T-helper 1 cell (primary cell): Measurements from ENCODE around the gene PACSIN1.
"Not testable (repeated sequence)": the region's sequence is repeated elsewhere in the genome, so short reads cannot be mapped to it uniquely, and the experiment has no call there.

Source experiments
- DNase-seq, 5 donors: peaks; one replicate each; pipeline ENCODE4 v3.0.0-alpha.2; 2012 to 2020

The PACSIN1 gene

DNA sequence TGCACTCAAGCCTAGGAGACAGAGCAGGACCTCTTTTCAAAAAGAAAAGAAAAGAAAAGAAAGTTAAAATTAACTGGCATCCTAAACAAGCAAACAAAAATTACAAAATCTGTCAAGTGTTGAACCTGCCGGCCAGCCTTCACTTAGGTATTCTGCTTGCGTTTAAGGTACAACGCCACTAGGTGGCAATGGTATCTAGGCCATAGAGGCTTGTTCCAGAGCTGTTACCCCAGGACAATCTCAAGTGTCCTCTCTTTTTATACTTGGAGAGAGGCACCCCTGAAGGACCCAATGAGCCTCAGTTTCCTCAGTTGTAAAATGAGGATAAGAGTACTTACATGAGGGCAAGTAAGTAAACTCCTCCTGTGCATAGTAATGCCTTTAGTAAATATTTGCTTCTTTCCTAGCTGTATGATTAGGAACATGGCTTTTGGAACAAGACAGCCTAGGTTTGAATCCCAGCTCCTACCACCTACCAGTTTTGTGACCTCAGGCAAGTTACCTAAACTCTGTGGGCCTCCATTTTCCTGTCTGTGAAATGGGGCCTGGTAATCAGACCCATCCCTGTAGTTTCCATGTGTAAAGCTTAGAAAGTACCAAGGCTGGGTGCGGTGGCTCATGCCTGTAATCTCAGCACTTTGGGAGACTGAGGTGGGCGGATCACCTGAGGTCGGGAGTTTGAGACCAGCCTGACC lies 5.8 kb upstream of the PACSIN1 start:
- peak in 4 of 5 donors; percentile 23 to 52 (median 38) for DNase-seq

- no peak for DNase-seq
Observed at GRCh38 chr6:34460796-34461507, 4.9 kb upstream of the PACSIN1 start.

- DNase-seq, result no peak
Observed at GRCh38 chr6:34462010-34462409, 3.9 kb upstream of the PACSIN1 start.

- DNase-seq, result no peak
Observed at GRCh38 chr6:34462551-34462971, 3.3 kb upstream of the PACSIN1 start.

DNA sequence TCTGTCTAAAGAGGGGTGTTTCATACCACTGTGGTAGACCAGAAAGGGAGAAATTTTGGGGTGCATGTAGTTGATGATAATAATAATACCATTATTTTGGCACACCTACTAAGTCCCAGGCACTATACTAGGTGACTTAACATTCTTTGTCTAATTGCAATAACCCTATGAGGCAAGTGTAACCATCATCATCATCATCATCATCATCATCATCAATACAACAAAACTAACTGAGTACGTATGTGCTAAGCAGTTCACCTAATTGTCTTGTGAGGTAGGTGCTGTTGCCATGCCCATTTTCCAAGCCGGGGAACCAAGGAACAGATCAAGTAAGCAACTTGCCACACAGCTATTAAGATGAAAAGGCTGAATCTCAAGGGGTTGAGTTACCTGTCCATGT lies 2.6 kb upstream of the PACSIN1 start:
- no peak for DNase-seq

GRCh38 chr6:34463849-34464248 lies 2.0 kb upstream of the PACSIN1 start:
- no peak for DNase-seq

DNA sequence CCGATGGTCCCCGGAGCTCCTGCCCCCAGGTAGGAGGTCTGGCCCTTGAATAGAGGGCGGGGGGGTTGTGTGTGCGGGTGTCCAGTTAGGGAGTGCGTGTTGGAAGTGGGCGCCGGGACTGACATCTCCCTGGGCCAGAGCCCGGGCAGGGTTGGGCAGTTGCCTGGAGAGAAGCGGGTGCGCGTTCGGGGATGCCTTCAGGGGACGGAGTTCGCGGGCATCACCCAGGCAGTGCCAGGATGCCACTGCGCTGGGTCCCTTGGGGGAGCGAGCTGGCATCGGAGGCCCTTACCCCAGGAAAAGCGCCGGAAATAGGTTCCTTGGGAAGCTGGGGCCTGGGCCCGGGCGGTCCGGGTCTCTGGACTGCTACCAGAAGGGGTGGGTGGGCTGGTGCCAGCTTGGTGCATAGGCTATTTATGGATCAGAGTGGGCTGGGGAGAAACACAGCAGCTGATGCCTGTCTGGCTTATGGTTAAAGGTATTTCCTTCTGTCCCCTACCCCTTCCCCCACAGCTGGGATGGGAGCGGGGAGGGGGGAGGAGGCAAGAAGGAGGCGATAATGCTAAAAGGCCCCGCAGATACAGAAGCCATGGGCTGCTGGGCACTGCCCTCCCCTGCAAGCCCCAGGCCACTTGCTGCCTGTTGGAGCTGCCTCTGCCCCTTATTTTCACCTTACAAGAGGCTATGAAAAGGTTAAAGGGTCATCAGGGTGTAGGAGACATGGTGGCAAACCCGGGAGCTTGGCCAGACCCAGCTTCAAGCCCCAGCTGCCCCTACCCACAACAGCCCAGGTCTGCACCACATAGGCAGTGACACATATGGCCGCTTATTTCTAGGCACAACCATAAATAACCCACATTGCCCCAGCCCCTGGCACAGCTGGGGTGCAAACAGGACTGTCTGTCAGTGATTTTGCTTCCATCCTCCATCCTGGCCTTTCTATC lies 638 bp downstream of the PACSIN1 start:
- no peak for DNase-seq

- DNase-seq, result no peak
Observed at GRCh38 chr6:34468378-34468892, 2.6 kb downstream of the PACSIN1 start.

GRCh38 chr6:34469499-34469898 lies 3.6 kb downstream of the PACSIN1 start:
- no peak for DNase-seq

- no peak for DNase-seq
Observed at GRCh38 chr6:34472425-34472824, 6.5 kb downstream of the PACSIN1 start.

- DNase-seq, result no peak
Observed at GRCh38 chr6:34473967-34474366, 8.1 kb downstream of the PACSIN1 start.

GRCh38 chr6:34474754-34475153 lies 8.9 kb downstream of the PACSIN1 start:
- no peak for DNase-seq

- DNase-seq, result no peak
Observed at GRCh38 chr6:34475238-34475682, 9.4 kb downstream of the PACSIN1 start.

DNA sequence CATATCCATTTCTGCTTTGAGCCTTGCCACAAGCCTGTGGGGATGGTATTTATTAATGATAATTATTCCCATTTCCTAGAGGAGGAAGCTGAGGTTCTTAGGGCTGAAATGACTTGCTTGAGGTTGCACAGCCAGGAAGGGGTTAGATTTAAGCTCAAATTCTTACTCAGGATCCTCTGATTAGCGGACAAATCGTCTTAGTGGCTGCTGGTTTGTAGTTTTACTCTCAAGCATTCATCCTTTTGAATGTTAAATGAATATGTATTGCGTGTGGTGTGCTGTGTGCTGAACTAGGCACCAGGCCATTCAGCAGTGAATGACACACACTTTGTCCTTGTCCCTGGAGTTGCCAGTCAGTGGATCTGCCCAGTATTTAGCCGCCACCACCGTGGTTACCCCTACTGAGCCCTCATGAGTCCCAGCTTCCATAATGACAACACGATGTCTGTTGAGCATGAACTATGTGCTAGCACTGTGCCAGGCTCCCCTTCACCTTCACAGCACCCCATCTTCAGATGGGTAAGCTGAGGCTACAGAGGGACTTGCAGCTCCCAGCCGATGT lies 10.0 kb downstream of the PACSIN1 start:
- DNase-seq, result no peak

GRCh38 chr6:34476447-34476846 lies 10.6 kb downstream of the PACSIN1 start:
- DNase-seq, result no peak

DNA sequence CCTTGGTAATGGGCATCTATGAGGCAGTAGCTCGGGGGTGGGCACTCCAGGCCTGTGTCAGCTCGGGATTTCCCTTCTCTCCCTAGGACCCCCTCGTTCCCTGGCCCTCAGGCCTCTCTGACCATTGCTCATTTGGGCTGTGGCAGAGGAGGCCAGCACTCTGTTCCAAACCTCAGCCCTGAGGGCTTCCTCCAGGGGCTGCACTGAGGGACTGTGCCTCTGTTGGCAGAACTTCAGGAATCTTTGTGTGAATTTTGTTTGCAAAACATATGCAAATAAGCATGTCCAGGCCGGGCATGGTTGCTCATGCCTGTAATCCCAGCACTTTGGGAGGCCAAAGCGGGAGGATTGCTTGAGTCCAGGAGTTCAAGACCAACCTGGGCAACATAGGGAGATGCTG lies 11.0 kb downstream of the PACSIN1 start:
- no peak for DNase-seq

DNA sequence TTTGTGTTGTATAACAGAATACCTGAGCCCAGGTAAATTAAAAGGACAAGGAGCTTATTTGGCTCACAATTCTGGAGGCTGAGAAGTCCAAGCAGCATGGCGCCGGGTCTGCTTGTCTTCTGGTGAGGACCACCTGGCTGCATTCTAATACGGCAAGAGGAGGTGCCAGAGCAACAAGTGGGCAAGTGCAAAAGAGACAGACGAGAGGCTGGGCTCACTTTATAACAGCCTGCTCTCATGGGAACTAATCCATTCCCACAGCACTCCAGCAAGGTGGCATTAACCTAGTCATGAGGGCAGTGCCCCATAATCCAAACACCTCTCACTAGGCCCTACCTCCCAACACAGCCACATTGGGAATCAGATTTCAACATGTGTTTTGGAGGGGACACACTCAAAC lies 12.9 kb downstream of the PACSIN1 start:
- DNase-seq, result no peak

DNA sequence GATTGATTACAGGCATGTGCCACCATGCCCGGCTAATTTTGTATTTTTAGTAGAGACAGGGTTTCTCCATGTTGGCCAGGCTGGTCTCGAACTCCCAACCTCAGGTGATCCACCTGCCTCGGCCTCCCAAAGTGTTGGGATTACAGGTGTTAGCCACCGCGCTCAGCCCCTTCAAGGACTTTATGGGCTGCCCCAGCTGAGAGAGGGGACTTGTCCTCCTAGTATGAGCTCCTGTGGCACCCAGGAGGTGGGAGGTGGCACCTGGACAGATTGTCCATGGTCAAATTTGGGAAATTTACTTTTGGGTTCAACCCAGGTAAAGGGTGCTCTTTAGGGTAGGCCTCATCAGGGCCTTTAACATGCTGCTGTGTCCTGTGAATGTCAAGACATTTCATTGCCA lies 17.9 kb downstream of the PACSIN1 start:
- DNase-seq, result not testable (repeated sequence)

DNA sequence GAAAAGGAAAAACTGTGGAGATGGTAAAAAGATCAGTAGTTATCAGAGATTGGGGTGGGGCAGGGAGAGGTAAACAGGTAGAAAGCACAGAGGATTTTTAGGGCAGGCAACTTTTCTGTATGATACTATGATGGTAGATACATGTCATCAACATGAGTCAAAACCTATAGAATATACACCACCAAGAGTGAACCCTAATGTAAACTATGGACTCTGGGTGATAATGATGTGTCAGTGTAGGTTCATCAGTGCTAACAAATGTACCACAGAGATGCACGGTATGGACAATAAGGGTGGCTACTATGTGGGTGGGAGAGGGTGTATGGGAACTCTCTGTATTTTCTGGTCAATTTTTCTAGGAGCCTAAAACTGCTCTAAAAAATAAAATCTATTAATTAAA lies 18.5 kb downstream of the PACSIN1 start:
- DNase-seq, result no peak

DNA sequence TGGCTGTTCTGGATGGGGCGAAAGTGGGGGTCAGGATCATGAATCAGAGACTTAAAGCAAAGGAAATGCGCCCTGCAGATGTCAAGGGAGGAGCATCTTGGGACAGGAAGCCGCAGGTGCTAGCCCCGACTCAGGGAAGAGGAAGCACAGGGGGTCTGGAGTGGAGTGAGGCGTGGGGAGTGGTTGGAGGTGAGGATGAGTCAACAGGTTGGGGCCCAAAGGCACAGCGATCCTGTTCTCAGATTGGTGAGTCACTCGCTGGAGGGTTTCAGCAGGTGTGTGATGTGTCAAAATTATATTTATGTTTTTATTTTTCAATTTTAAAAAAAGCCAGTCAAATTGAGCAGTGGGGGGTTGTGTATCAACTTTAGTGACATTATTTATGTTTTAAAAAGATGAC lies 19.0 kb downstream of the PACSIN1 start:
- DNase-seq, result peak in 4 of 5 donors; percentile 30 to 65 (median 36)

DNA sequence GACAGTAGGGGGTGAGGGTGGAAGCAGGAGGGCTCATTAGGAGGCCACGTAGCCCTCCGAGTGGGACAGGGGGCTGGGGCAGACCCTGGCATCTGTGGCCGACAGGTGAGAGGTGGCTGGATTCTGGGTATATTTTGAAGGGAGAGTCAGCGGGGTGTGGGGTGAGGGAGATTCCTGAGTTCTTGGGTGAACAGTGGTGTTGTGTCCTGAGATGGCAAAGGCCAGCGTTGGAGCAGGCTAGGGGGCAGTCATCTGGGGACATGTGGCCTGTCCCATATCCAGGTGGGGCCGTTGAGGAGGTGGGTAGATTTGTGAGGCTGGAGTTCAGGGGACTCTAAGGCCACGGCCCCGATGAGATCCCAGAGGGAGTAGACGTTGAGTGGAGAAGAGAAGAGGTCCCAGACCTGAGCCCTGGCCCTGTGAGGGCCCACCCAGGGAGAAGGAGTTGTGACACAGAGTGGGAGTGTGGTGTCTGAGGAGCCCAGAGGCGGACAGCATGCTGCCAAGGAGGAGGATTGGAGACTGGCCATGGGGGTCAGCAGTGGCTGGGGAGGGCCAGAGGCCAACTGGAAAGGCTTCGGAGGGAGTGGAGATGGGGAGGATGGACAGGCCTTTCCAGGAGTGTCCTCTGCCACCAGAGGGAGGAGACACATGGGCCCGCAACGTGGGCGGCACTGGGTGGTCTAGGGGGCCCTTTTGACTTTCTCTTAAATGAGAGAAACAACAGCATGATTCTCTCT lies 19.6 kb downstream of the PACSIN1 start:
- no peak for DNase-seq
